NCI-H226 (cell line): Measurements from ENCODE around the gene SLC12A7.
"Not testable (repeated sequence)": the region's sequence is repeated elsewhere in the genome, so short reads cannot be mapped to it uniquely, and the experiment has no call there.

ENCODE experiments used
- DNase-seq: peaks from one replicate; pipeline ENCODE4 v3.0.0-alpha.2; 2015

SLC12A7 gene

GRCh38 chr5:1094670-1095190, 17.1 kb downstream of the SLC12A7 start:
- no peak for DNase-seq

GRCh38 chr5:1093361-1093760, 18.5 kb downstream of the SLC12A7 start:
- no peak for DNase-seq

GRCh38 chr5:1092122-1092521, 19.7 kb downstream of the SLC12A7 start:
- DNase-seq: no peak

DNA sequence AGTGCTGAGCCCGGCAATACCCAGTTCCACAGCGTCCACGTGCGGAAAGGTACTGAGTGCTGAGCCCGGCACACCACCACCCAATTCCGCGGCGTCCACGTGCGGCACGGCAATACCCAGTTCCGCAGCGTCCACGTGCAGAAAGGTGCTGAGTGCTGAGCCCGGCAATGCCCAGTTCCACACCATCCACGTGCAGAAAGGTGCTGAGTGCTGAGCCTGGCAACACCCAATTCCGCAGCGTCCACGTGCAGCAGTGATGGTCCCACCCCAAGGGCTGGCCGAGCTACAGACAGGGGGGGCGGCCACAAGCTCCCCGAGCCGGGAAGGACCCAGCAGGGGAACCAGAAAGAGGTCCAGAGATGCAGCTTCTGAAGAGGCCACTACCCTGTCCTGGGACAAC, 20.2 kb downstream of the SLC12A7 start:
- no peak for DNase-seq

GRCh38 chr5:1090538-1090937, 21.3 kb downstream of the SLC12A7 start:
- DNase-seq: no peak

DNA sequence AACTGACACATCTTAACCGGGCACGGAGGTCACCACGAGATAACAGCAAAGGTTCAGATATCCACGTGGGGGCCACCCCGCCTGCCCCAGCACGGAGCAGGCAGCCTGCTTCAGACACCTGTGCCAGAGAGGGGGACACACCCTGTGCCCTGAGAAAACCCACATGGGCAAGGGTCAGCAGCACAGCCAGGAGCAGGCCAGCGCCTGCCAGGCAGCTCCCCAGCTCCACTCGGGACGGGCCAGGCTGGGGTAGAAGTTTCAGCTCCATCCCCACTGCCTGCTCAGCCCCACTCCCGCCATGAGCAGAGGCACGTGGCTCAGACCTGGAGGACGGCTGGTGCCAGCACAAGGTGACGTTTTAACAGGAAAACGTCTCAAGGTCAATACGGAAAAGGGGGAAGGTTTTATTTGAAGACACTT, 22.2 kb downstream of the SLC12A7 start:
- DNase-seq: no peak

DNA sequence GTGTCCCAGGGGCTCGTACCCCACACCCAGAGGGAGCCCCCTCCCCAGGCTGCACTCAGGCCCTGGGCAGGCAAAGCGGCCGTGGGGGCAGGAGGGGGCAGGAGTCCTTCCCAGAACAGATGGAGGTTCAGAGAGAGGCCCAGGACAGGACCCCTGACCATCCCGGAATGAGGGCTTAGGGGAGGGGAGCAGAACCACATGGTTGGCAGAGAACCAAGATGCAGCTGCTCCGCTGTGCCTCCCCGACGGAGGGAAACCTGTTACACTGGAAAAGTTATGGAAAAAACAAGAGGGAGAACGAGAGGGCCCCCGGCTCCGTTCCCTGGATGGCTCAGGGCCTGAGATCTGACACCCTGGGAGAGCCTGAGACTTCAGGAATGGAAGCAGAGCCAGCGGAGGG, 22.7 kb downstream of the SLC12A7 start:
- no peak for DNase-seq

DNA sequence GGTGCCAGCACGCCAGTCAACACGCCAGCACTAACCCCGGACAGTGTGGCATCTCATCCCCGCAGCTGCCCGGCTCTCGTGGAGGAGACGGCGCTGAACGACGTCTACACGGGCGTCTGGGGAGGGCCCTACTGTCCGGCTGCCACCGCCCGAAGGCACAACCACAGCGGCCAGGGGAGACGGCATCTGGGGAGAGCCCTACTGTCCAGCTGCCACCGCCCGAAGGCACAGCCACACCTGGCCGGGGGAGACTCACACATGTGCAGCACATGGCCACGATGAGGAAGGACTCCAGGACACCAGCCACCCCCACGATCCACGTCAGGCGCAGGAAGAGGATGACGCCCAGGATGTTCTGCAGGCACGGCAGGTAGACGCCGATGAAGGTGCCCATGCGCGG, 23.1 kb downstream of the SLC12A7 start:
- DNase-seq: no peak

- no peak for DNase-seq
Observed at GRCh38 chr5:1088031-1088430, 23.8 kb downstream of the SLC12A7 start.

- DNase-seq: no peak
Observed at GRCh38 chr5:1087428-1087827, 24.4 kb downstream of the SLC12A7 start.

- DNase-seq: no peak
Observed at GRCh38 chr5:1086871-1087270, 25.0 kb downstream of the SLC12A7 start.

GRCh38 chr5:1086137-1086536, 25.7 kb downstream of the SLC12A7 start:
- no peak for DNase-seq

- DNase-seq: no peak
Observed at GRCh38 chr5:1085391-1085790, 26.5 kb downstream of the SLC12A7 start.

- no peak for DNase-seq
Observed at GRCh38 chr5:1083823-1084605, 27.8 kb downstream of the SLC12A7 start.

DNA sequence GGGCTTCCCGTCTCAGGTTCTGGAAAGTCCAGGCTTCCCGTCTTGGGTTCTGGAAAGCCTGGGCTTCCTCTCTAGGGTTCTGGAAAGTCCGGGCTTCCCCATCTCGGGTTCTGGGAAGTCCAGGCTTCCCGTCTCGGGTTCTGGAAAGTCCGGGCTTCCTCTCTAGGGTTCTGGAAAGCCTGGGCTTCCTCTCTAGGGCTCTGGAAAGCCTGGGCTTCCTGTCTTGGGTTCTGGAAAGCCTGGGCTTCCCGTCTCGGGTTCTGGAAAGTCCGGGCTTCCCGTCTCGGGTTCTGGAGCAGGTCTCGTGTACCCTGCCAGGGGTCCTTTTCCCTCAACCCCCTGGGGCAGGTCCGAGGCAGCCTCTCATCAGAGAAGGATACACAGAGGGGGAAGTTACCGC, 28.8 kb downstream of the SLC12A7 start:
- DNase-seq: not testable (repeated sequence)

- no peak for DNase-seq
Observed at GRCh38 chr5:1081519-1081918, 30.3 kb downstream of the SLC12A7 start.

DNA sequence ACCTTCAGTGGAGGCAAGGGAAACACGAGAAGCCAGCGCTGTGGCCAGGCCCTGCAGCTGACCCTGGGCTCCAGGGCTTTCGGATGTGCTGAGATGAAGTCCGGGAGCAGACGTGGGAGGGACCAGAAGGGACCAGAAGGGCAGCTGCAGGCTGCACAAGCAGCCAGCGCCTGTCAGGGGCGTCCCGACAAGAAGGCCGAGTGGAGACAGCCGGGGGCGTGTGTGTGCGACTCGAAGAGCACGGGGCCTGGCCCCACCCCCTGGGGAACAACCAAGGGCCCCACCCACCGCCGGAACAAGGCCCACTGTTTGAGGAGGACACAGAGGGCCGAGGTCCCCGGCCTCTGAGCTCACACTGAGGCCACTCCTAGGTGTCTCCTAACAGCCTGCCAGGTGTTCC, 31.4 kb downstream of the SLC12A7 start:
- no peak for DNase-seq

- no peak for DNase-seq
Observed at GRCh38 chr5:1079961-1080360, 31.9 kb downstream of the SLC12A7 start.

- DNase-seq: no peak
Observed at GRCh38 chr5:1079486-1079885, 32.4 kb downstream of the SLC12A7 start.

DNA sequence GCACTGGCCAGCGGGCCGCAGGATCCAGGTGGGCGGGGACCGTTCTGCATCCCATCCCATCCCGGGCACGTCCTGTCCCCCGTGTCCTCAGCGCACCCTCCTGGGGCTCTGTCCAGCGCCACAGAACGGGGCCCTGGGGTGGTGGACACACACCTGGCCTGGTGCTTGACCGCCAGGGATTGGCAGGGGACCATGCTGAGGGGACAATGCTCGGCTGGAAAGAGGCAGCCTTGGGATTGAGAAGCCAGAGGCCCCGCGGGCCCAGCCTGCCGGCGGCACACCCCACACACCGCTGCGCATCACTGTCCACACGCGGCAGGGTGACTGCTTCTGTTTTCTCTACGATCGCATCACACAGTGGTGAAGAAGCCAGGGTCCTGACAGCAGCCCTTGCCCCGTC, 33.0 kb downstream of the SLC12A7 start:
- DNase-seq: no peak

- no peak for DNase-seq
Observed at GRCh38 chr5:1078206-1078605, 33.7 kb downstream of the SLC12A7 start.

DNA sequence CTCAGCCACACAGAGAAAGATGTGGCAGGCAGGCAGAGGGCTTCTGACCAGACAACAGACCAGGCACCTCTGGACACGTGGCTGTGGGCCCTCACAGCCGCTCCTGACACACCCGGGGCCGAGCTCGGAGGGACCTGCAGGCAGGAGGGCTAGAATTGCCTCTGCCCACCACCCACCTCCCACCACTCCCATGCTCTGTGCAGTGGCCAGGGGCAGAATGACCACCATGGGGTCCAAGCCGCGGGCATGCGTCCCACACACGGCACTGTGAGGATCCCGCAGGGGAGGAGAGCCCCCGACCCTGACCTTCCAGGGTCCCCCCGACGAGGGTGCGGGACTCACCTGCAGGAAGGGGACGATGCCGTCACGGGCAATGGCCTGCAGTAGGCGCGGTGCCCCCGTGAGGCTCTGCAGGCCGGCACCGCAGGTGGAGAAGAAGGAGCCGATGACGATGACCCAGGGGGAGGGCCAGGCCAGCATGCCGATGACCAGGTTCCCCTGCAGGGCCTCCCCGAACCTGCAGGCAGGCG, 34.3 kb downstream of the SLC12A7 start:
- DNase-seq: no peak

DNA sequence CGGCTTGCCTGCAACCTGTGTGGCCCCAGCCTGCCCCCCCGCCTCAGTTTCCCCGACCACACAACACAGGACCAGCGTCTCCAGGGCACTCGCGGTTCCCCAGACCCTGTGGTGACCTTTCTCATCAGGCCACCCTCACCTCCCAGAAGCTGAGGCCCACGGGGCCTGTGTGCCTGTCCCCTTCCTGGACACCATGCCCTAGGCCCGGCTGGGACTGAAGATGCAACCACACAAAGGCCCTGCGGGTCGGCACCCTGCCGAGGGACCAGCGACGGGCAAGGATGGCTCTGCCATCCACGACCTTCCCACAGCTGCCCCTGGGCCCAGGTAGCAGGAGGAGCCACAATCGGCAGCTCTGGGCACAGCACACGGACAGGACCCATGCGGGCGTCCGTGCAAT, 34.8 kb downstream of the SLC12A7 start:
- DNase-seq: no peak

GRCh38 chr5:1076406-1076805, 35.5 kb downstream of the SLC12A7 start:
- DNase-seq: no peak

DNA sequence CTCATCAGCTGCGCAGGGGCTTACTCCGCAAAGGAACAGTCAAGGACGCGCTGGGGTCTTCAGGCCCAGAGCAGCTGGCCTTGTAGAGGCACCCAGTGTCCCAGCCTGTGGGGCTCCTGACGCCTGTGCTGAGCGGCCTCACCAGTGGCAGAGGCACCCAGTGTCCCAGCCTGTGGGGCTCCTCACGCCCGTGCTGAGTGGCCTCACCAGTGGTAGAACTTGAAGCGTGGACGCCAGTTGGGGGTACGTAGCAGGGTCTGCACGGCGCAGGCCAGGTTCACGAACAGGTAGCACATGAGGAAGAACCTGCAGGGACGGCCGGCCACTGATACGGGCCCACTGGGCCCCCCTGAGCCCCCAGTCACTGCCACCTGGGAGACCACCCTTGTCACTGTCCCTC, 35.9 kb downstream of the SLC12A7 start:
- DNase-seq: no peak
